H1 (cell line): ENCODE results near the gene RIN2.
"Not testable (repeated sequence)": the region's sequence is repeated elsewhere in the genome, so short reads cannot be mapped to it uniquely, and the experiment has no call there.

ENCODE experiments used
- CTCF ChIP-seq, 3 experiments: IDR thresholded peaks; 1 replicate in 2 of 3; 2 replicates in 1 of 3; pipeline versions ENCODE4 v1.5.1 to v1.6.1; 2011; ENCODE audit warnings: low read length in 3 of 3, mild to moderate bottlenecking in 3 of 3, inconsistent platforms in 2 of 3, low read depth in 1 of 3, moderate library complexity in 1 of 3; ENCODE audit not compliant: insufficient read depth in 1 of 3; ENCODE audit errors: control extremely low read depth in 1 of 3
- EP300 ChIP-seq, 2 experiments: IDR thresholded peaks; 1 replicate in 1 of 2; 2 replicates in 1 of 2; pipeline ENCODE4 v1.6.1; 2011 to 2012; ENCODE audit warnings: low read depth in 2 of 2, low read length in 2 of 2, mild to moderate bottlenecking in 2 of 2, borderline replicate concordance in 1 of 2, inconsistent platforms in 1 of 2, moderate library complexity in 1 of 2
- EZH2 ChIP-seq: fragments of 200-600 bp; sonication (generic); IDR thresholded peaks from 2 replicates; pipeline ENCODE4 v1.7.1; 2012; ENCODE audit warnings: low read depth, mild to moderate bottlenecking, moderate library complexity, low read length, inconsistent platforms; ENCODE audit not compliant: severe bottlenecking
- SP2 ChIP-seq: IDR thresholded peaks from 2 replicates; pipeline ENCODE4 v1.6.1; 2012; ENCODE audit warnings: mild to moderate bottlenecking, low read length, inconsistent platforms
- SUZ12 ChIP-seq: fragments of 200-600 bp; sonication (generic); IDR thresholded peaks from 2 replicates; pipeline ENCODE4 v1.6.1; 2012; ENCODE audit warnings: mild to moderate bottlenecking, inconsistent platforms, low read length, moderate library complexity, mixed read lengths
- ZNF274 ChIP-seq: IDR thresholded peaks from 2 replicates; pipeline ENCODE4 v1.7.0; 2012; ENCODE audit warnings: low read length, borderline replicate concordance; ENCODE audit errors: extremely low read depth

GRCh38 chr20:19754201-19754600, 3.9 kb upstream of the RIN2 start:
- TF ChIP-seq CTCF (IDR thresholded peaks at IDR 0.05; ENCODE audit: control extremely low read depth in 1 of 3, insufficient read depth in 1 of 3, low read depth in 1 of 3, low read length in 3 of 3); EZH2; SUZ12; SP2; ZNF274; EP300 (IDR thresholded peaks at IDR 0.05; ENCODE audit: borderline replicate concordance in 1 of 2, low read depth in 2 of 2, low read length in 2 of 2): not testable (repeated sequence)
